H1 (cell line): ENCODE data around the gene VAV2. TPM values are rescaled to one million over a fixed set of nuclear protein-coding genes. Genes with fewer than 3 reads are reported as not detected.
A peak's percentile ranks its signal among the peaks of the same experiment; 100 is the strongest.

Experiments
- CTCF ChIA-PET: fragments of 300-600 bp; sonication (Branson Sonifier 250); formaldehyde crosslinking; loops from one replicate; lab custom pipeline; 2021; ENCODE audit not compliant: partially characterized antibody; lab: Charles Lee
- POLR2A ChIA-PET: fragments of 300-600 bp; sonication (Branson Sonifier 250); formaldehyde crosslinking; loops from one replicate; lab custom pipeline; 2021; ENCODE audit warnings: inconsistent platforms; ENCODE audit not compliant: partially characterized antibody; lab: Charles Lee
- DNase-seq, 2 experiments: peaks; one replicate each; pipeline versions ENCODE4 v3.0.0 to v3.0.0-alpha.2; 2010 to 2022; ENCODE audit warnings: low spot score in 2 of 2, low read depth in 1 of 2, mixed read lengths in 1 of 2
- FAIRE-seq: peaks from 2 replicates; lab custom pipeline; 2011; peaks lifted over from hg19 to GRCh38; lab: Jason Lieb, UNC
- H2AFZ ChIP-seq: 2 replicates; pipeline ENCODE4 v1.8.1; 2012; ENCODE audit warnings: low read length, inconsistent platforms
- H2AK5ac ChIP-seq: 2 replicates; pipeline ENCODE4 v1.6.1; 2013; ENCODE audit warnings: low read depth, low read length
- H2BK120ac ChIP-seq: replicated peaks from 2 replicates; pipeline ENCODE3; 2013; ENCODE audit warnings: low read depth, low read length, inconsistent platforms
- H2BK12ac ChIP-seq: 2 replicates; pipeline ENCODE4 v1.6.1; 2013; ENCODE audit warnings: low read depth, low read length
- H2BK15ac ChIP-seq: 2 replicates; pipeline ENCODE4 v1.6.1; 2013; ENCODE audit warnings: low read length
- H2BK20ac ChIP-seq: 2 replicates; pipeline ENCODE4 v1.6.1; 2013; ENCODE audit warnings: low read length
- H2BK5ac ChIP-seq: 2 replicates; pipeline ENCODE4 v1.6.1; 2013; ENCODE audit warnings: low read depth, low read length
- H3K14ac ChIP-seq: 2 replicates; pipeline ENCODE4 v1.6.1; 2013; ENCODE audit warnings: inconsistent platforms; ENCODE audit not compliant: insufficient read length
- H3K18ac ChIP-seq: 2 replicates; pipeline ENCODE4 v1.6.1; 2013; ENCODE audit warnings: low read length; ENCODE audit errors: extremely low read depth
- H3K23ac ChIP-seq: 2 replicates; pipeline ENCODE4 v1.6.1; 2013; ENCODE audit warnings: inconsistent platforms; ENCODE audit not compliant: insufficient read length
- H3K23me2 ChIP-seq: 2 replicates; pipeline ENCODE4 v1.6.1; 2013; ENCODE audit warnings: low read depth, low read length
- H3K27ac ChIP-seq: 2 replicates; pipeline ENCODE4 v1.6.1; 2011; ENCODE audit warnings: low read depth, low read length, inconsistent platforms
- H3K27me3 ChIP-seq, 4 experiments: replicated peaks in 1 of 4; 1 replicate in 1 of 4; 2 replicates in 3 of 4; pipeline versions ENCODE4 v1.6.1 to v1.8.1; 2011 to 2013; ENCODE audit warnings: low read length in 3 of 4, mild to moderate bottlenecking in 3 of 4, inconsistent platforms in 2 of 4, mixed read lengths in 2 of 4, moderate library complexity in 1 of 4; ENCODE audit not compliant: control insufficient read depth in 3 of 4, insufficient read depth in 3 of 4; ENCODE audit errors: extremely low read depth in 1 of 4
- H3K36me3 ChIP-seq, 4 experiments: 2 replicates each; pipeline versions ENCODE4 v1.6.1 to v1.8.1; 2011 to 2013; ENCODE audit warnings: mild to moderate bottlenecking in 4 of 4, low read length in 3 of 4, moderate library complexity in 2 of 4, control low read depth in 1 of 4, inconsistent platforms in 1 of 4; ENCODE audit not compliant: insufficient read depth in 4 of 4, control insufficient read depth in 2 of 4
- H3K4ac ChIP-seq: replicated peaks from 2 replicates; pipeline ENCODE3; 2013; ENCODE audit warnings: low read length, low read depth, mixed read lengths, inconsistent platforms; ENCODE audit not compliant: insufficient read length
- H3K4me1 ChIP-seq, 4 experiments: replicated peaks in 1 of 4; 1 replicate in 1 of 4; 2 replicates in 3 of 4; pipeline versions ENCODE4 v1.6.1 to v1.8.1; 2011 to 2013; ENCODE audit warnings: low read length in 3 of 4, inconsistent platforms in 2 of 4, mixed read lengths in 1 of 4; ENCODE audit not compliant: insufficient read depth in 4 of 4, control insufficient read depth in 3 of 4
- H3K4me2 ChIP-seq, 2 experiments: 2 replicates each; pipeline versions ENCODE4 v1.6.1 to v1.8.1; 2011 to 2013; ENCODE audit warnings: low read depth in 2 of 2, low read length in 2 of 2, control low read depth in 1 of 2, inconsistent platforms in 1 of 2, mild to moderate bottlenecking in 1 of 2; ENCODE audit not compliant: insufficient read depth in 1 of 2
- H3K4me3 ChIP-seq, 4 experiments: fragments of 200-600, 300-600 bp in 1 of 4; sonication (generic), shearing (Covaris generic), sonication (Bioruptor Twin) in 1 of 4; 2 replicates each; pipeline versions ENCODE4 v1.5.1 to v1.8.1; 2011 to 2016; ENCODE audit warnings: low read length in 4 of 4, low read depth in 3 of 4, control low read depth in 2 of 4, inconsistent platforms in 2 of 4, mild to moderate bottlenecking in 2 of 4, mixed read lengths in 1 of 4, moderate library complexity in 1 of 4; ENCODE audit not compliant: insufficient read depth in 2 of 4; ENCODE audit errors: extremely low read depth in 1 of 4
- H3K56ac ChIP-seq: replicated peaks from 2 replicates; pipeline ENCODE3; 2013; ENCODE audit warnings: low read depth, mild to moderate bottlenecking, mixed read lengths, low read length, inconsistent platforms; ENCODE audit not compliant: insufficient read length
- H3K79me1 ChIP-seq: 2 replicates; pipeline ENCODE4 v1.6.1; 2013; ENCODE audit warnings: low read depth, low read length, control low read depth
- H3K79me2 ChIP-seq, 2 experiments: 2 replicates each; pipeline versions ENCODE4 v1.6.1 to v1.8.1; 2012 to 2013; ENCODE audit warnings: low read length in 2 of 2, mild to moderate bottlenecking in 2 of 2, inconsistent platforms in 1 of 2; ENCODE audit not compliant: insufficient read depth in 2 of 2, control insufficient read depth in 1 of 2
- H3K9ac ChIP-seq, 4 experiments: replicated peaks in 1 of 4; 1 replicate in 1 of 4; 2 replicates in 3 of 4; pipeline versions ENCODE4 v1.6.1 to v1.8.1; 2011 to 2013; ENCODE audit warnings: low read depth in 3 of 4, low read length in 3 of 4, control low read depth in 2 of 4, mild to moderate bottlenecking in 2 of 4, moderate library complexity in 2 of 4, inconsistent platforms in 1 of 4; ENCODE audit errors: extremely low read depth in 1 of 4
- H3K9me3 ChIP-seq, 2 experiments: 2 replicates each; pipeline versions ENCODE4 v1.6.1 to v1.8.1; 2012 to 2013; ENCODE audit warnings: mild to moderate bottlenecking in 2 of 2, moderate library complexity in 2 of 2, control low read depth in 1 of 2, inconsistent platforms in 1 of 2, low read depth in 1 of 2, low read length in 1 of 2, mixed read lengths in 1 of 2; ENCODE audit not compliant: insufficient read depth in 2 of 2
- H4K20me1 ChIP-seq, 2 experiments: replicated peaks in 1 of 2; 2 replicates each; pipeline versions ENCODE3 to v1.8.1; 2011 to 2013; ENCODE audit warnings: inconsistent platforms in 2 of 2, low read length in 2 of 2, mild to moderate bottlenecking in 1 of 2; ENCODE audit not compliant: insufficient read depth in 2 of 2, control insufficient read depth in 1 of 2
- H4K5ac ChIP-seq: 2 replicates; pipeline ENCODE4 v1.6.1; 2013; ENCODE audit warnings: low read length, low read depth, mixed read lengths, inconsistent platforms; ENCODE audit not compliant: insufficient read length
- H4K8ac ChIP-seq: 2 replicates; pipeline ENCODE4 v1.8.0; 2013; ENCODE audit warnings: mild to moderate bottlenecking, moderate library complexity, low read length, inconsistent platforms; ENCODE audit not compliant: insufficient read depth; ENCODE audit errors: extremely low read depth
- H4K91ac ChIP-seq: replicated peaks from 2 replicates; pipeline ENCODE3; 2013; ENCODE audit warnings: low read length, mixed read lengths, inconsistent platforms; ENCODE audit not compliant: insufficient read length
- JUND ChIP-seq: IDR thresholded peaks from 2 replicates; pipeline ENCODE4 v1.6.1; 2011; ENCODE audit warnings: mild to moderate bottlenecking, improper control_type of control experiment, low read length
- SIX5 ChIP-seq: IDR thresholded peaks from 2 replicates; pipeline ENCODE4 v1.6.1; 2011; ENCODE audit warnings: mild to moderate bottlenecking, low read depth, low read length
- WGBS, 2 experiments: shearing (Covaris generic) in 1 of 2; methylation state at CpG; one replicate each; pipeline versions ENCODE4 v1.1.6 to v1.1.7; 2013 to 2015; ENCODE audit warnings: low lambda C conversion rate in 2 of 2, mixed read lengths in 2 of 2, inconsistent platforms in 1 of 2, low coverage in 1 of 2, missing lambda C conversion rate in 1 of 2; ENCODE audit not compliant: insufficient replicate concordance in 2 of 2, insufficient coverage in 1 of 2, insufficient read length in 1 of 2; ENCODE audit errors: extremely low coverage in 1 of 2, missing lambda C conversion rate in 1 of 2; 5-methylcytosine and 5-hydroxymethylcytosine counted together
- polyA plus RNA-seq, 7 experiments: library from polyadenylated mRNA; depleted of rRNA in 3 of 7; stranded (reverse) in 5 of 7; unstranded in 2 of 7; fragments of >200 nt in 5 of 7; fragments of 200-250 nt in 2 of 7; gene quantifications; 1 replicate in 5 of 7; 2 replicates in 1 of 7; 4 replicates in 1 of 7; pipeline versions ENCODE4 v1.2.1 to v1.2.3, GENCODE V29; 2011 to 2013; ENCODE audit warnings: missing spikeins in 2 of 7, mixed read lengths in 2 of 7
- total RNA-seq: library from RNA; stranded (reverse); fragmentation: NEBNext Ultra II Directional; extraction: Animal tissue kit (Norgen Biotek cat#: 25700); gene quantifications from 2 replicates; pipeline ENCODE4 v1.2.1, GENCODE V29; 2021

The VAV2 gene
- total and polyA plus RNA-seq, 2 of the 8 experiments (the other 6 are each of a cell fraction or from before 2014, with no cell fraction given): 13.6 to 37.6 TPM

DNA sequence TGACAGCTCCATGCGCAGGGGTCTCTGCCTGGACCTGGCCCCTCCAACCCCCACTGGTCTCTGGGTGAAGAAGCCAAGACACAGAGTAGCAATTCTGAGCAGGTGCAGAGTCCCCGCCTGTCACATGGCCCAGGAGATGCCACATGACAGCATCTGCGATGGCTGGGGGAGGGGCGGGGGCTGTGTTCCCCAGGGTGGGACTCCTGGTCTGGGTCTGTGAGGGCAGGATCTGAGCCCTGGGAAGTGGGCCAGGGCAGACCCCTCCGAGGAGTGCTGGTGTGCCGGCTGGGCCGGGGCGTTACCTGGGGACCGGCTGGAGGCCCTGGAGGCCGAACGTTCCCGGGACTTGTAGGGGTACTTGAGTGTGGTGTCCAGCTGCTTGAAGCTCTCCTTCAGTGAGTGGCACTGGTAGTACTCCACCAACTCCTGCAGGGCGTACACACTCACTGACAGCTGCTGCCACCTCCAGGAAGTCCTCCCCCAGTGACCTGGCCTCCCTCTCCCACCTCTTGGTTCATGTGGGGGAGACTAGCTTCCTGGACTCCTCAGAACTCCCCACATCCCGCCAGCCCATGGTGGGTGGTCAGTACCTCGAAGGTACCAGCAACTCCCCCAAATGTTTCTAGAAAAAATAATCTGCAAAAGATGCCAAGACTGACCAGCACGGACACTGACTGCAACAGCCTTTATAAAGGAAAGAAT, 221.9 kb downstream of the VAV2 start:
- no peak overlapping the region for H4K91ac ChIP-seq
- no peak overlapping the region for H3K9ac ChIP-seq
- H3K79me2 ChIP-seq: no peaks in the 10 kb centered on the region
- H4K8ac ChIP-seq: peak overlapping the region; percentile 71; the same call in 1 of the 2 replicates
- TF ChIP-seq SIX5: no peak
- TF ChIP-seq JUND: no peak
- H2BK15ac ChIP-seq: no peak overlapping the region
- H3K23me2 ChIP-seq: no peaks in the 10 kb centered on the region
- peaks cover 5 to 25% (median 17%) of the 10 kb centered on the region in 4 experiments; a peak in 7 of 8 replicates for H3K36me3 ChIP-seq
- FAIRE-seq (no peak), DNase-seq (peak in 1 of 2 experiments; percentile 42)
- H2BK12ac ChIP-seq: no peak overlapping the region
- no peak overlapping the region for H2BK20ac ChIP-seq
- H3K27me3 ChIP-seq: no peaks in the 10 kb centered on the region
- no peak overlapping the region for H3K23ac ChIP-seq
- no peak overlapping the region for H3K14ac ChIP-seq
- ChIA-PET POLR2A (no interaction called here), CTCF (interaction anchor here (0.6 to 6.8 kb wide), 11 partner anchors 11 to 247 kb away, joined by 3 to 65 read pairs (median 4); partner anchors contain the start of gene SARDH)
- no peak overlapping the region for H2BK5ac ChIP-seq
- H3K79me1 ChIP-seq: no peaks in the 10 kb centered on the region
- no peak overlapping the region for H4K5ac ChIP-seq
- H3K27ac ChIP-seq: no peak overlapping the region
- peaks cover 0 to 3% of the 10 kb centered on the region in 2 experiments; a peak in 1 of 4 replicates for H3K9me3 ChIP-seq
- peaks cover 2 to 3% of the 10 kb centered on the region in 2 experiments for H4K20me1 ChIP-seq
- no peaks in the 10 kb centered on the region for H3K4me1 ChIP-seq
- H2AFZ ChIP-seq: no peak overlapping the region
- no peak overlapping the region for H3K4ac ChIP-seq
- no peak overlapping the region for H3K4me2 ChIP-seq
- no peak overlapping the region for H3K56ac ChIP-seq
- no peak overlapping the region for H2BK120ac ChIP-seq
- 91% methylated on average over 14 of the region's 16 CpGs; no CpG with 5 or more reads in 1 of the 2 experiments for WGBS, 2 experiments
- no peak overlapping the region for H3K18ac ChIP-seq
- no peak overlapping the region for H3K4me3 ChIP-seq
- no peak overlapping the region for H2AK5ac ChIP-seq
